GM23338 (cell line): ENCODE measurements around the gene IGFLR1. TPM values are rescaled to one million over a fixed set of nuclear protein-coding genes. Genes with fewer than 3 reads are reported as not detected.

ENCODE experiments used
- ATAC-seq: fragments of 200-7000 bp; cut with Tn5 transposase; 3 replicates; pipeline ENCODE4 v1.9.1; 2020
- DNase-seq: peaks from one replicate; pipeline ENCODE4 v3.0.0-alpha.2; 2015; ENCODE audit warnings: low spot score
- H2AFZ ChIP-seq: fragments of 200-600 bp; sonication (generic); 2 replicates; pipeline ENCODE4 v1.8.0; 2016; ENCODE audit warnings: antibody characterized with exemption, mild to moderate bottlenecking, moderate library complexity
- H3F3A ChIP-seq: fragments of 200-600 bp; sonication (generic); replicated peaks from 2 replicates; pipeline ENCODE4 v1.8.0; 2017; ENCODE audit warnings: antibody characterized with exemption, mixed run types, low read depth
- H3K27ac ChIP-seq: fragments of 200-600 bp; sonication (generic); 2 replicates; pipeline ENCODE4 v1.6.1; 2016; ENCODE audit warnings: low read depth
- H3K27me3 ChIP-seq: fragments of 200-600 bp; sonication (generic); 2 replicates; pipeline ENCODE4 v1.8.0; 2016; ENCODE audit warnings: mild to moderate bottlenecking, mixed run types, moderate library complexity; ENCODE audit not compliant: insufficient read depth
- H3K36me3 ChIP-seq: fragments of 200-600 bp; sonication (generic); 2 replicates; pipeline ENCODE4 v1.8.0; 2016; ENCODE audit warnings: mild to moderate bottlenecking; ENCODE audit not compliant: insufficient read depth
- H3K4me1 ChIP-seq: fragments of 200-600 bp; sonication (generic); 2 replicates; pipeline ENCODE4 v1.8.0; 2016; ENCODE audit warnings: mild to moderate bottlenecking, moderate library complexity; ENCODE audit not compliant: insufficient read depth
- H3K4me2 ChIP-seq: fragments of 200-600 bp; sonication (generic); 2 replicates; pipeline ENCODE4 v1.7.1; 2017; ENCODE audit warnings: mixed run types
- H3K4me3 ChIP-seq: fragments of 200-600 bp; sonication (generic); 2 replicates; pipeline ENCODE4 v1.6.1; 2016; ENCODE audit warnings: mixed run types
- H3K79me2 ChIP-seq: fragments of 200-600 bp; sonication (generic); replicated peaks from 2 replicates; pipeline ENCODE4 v1.8.0; 2017; ENCODE audit warnings: mild to moderate bottlenecking; ENCODE audit not compliant: insufficient read depth
- H3K9me2 ChIP-seq: fragments of 200-600 bp; sonication (generic); 2 replicates; pipeline ENCODE4 v1.8.0; 2017; ENCODE audit not compliant: insufficient read depth
- H4K20me1 ChIP-seq: fragments of 200-600 bp; sonication (generic); replicated peaks from 2 replicates; pipeline ENCODE4 v1.8.0; 2017; ENCODE audit warnings: mild to moderate bottlenecking; ENCODE audit not compliant: insufficient read depth
- H3K27ac Mint-ChIP-seq: 2 replicates; pipeline ENCODE4 v1.8.0; 2020; ENCODE audit warnings: inconsistent platforms, mild to moderate bottlenecking, moderate library complexity, mixed read lengths
- H3K27me3 Mint-ChIP-seq: 3 replicates; pipeline ENCODE4 v1.8.0; 2022; ENCODE audit warnings: low read depth, mild to moderate bottlenecking, moderate library complexity, mixed read lengths, inconsistent platforms; ENCODE audit not compliant: insufficient read depth, poor library complexity
- H3K36me3 Mint-ChIP-seq: 3 replicates; pipeline ENCODE4 v1.8.0; 2021; ENCODE audit warnings: low read depth, mild to moderate bottlenecking, inconsistent platforms, moderate library complexity, mixed read lengths
- H3K4me1 Mint-ChIP-seq: 3 replicates; pipeline ENCODE4 v1.8.0; 2020; ENCODE audit warnings: mild to moderate bottlenecking, inconsistent platforms, mixed read lengths
- H3K4me3 Mint-ChIP-seq: 3 replicates; pipeline ENCODE4 v1.8.0; 2021; ENCODE audit warnings: moderate library complexity, mild to moderate bottlenecking, inconsistent platforms, mixed read lengths
- H3K9me3 Mint-ChIP-seq: 3 replicates; pipeline ENCODE4 v1.8.0; 2020; ENCODE audit warnings: moderate library complexity, mild to moderate bottlenecking, inconsistent platforms, mixed read lengths
- CREB1 ChIP-seq: fragments of 250-450 bp; sonication (Bioruptor Pico); IDR thresholded peaks from 2 replicates; pipeline ENCODE4 v1.5.0; 2020; ENCODE audit warnings: low read depth, mild to moderate bottlenecking, moderate library complexity
- POLR2AphosphoS5 ChIP-seq: IDR thresholded peaks from 2 replicates; pipeline ENCODE4 v1.6.1; 2016; ENCODE audit warnings: antibody characterized with exemption, low read depth
- STAT1 ChIP-seq: IDR thresholded peaks from one replicate; pipeline ENCODE4 v1.6.1; 2016; ENCODE audit warnings: antibody characterized with exemption; ENCODE audit not compliant: unreplicated experiment
- ZNF114 ChIP-seq: fragments of 250-450 bp; sonication (Bioruptor Pico); IDR thresholded peaks from 2 replicates; pipeline ENCODE4 v1.5.0; 2020; ENCODE audit warnings: mild to moderate bottlenecking, moderate library complexity
- polyA plus RNA-seq: library from polyadenylated mRNA; unstranded; fragments of >200 nt; fragmentation: Nextera tagmentation; extraction: Ambion mirVana; gene quantifications from 2 replicates; pipeline ENCODE4 v1.2.1, GENCODE V29; 2016
- total RNA-seq: library from RNA; depleted of rRNA; stranded (reverse); fragments of >200 nt; shearing (Covaris generic); gene quantifications from 2 replicates; pipeline ENCODE4 v1.2.3, GENCODE V29; 2014
- TF ChIP-seq, protein P1 (sequence below), 2 experiments: fragments of 200-600 bp in 1 of 2; sonication (generic) in 1 of 2; conservative IDR thresholded peaks; 2 replicates each; pipeline versions ENCODE4 v1.5.1 to v1.6.1; 2016 to 2017; ENCODE audit warnings: antibody characterized with exemption in 2 of 2, low read depth in 2 of 2, mild to moderate bottlenecking in 2 of 2, moderate library complexity in 1 of 2
- TF ChIP-seq, protein P2 (sequence below): IDR thresholded peaks from one replicate; pipeline ENCODE4 v1.6.1; 2018; ENCODE audit warnings: antibody characterized with exemption; ENCODE audit not compliant: unreplicated experiment

The IGFLR1 gene
- total and polyA plus RNA-seq, 2 experiments from 2014 or later: 14.4 to 17.8 TPM

DNA sequence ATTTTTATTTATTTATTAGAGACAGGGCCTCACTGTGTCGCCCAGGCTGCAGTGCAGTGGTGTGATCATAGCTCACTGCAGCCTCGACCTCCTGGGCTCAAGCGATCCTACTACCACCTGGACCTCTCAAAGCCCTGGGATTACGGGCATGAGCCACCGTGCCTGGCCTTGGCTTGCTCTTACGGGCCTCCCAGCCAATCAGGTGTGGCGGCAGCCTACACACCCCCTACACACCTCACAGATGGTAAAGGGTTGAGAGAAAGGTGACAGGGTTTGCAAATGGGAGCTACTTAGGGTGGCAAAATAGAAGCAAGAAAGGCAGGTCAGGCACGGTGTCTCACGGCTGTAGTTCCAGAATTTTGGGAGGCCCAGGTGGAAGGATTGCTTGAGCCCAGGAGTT is 38.9 kb downstream of the IGFLR1 start:
- Mint-ChIP-seq H3K4me3 (no peak overlapping the region; the same call in 2 of the 3 replicates), H3K4me1 (peaks cover 2% of the 10 kb centered on the region; the same call in 1 of the 3 replicates), H3K27ac (no peak overlapping the region), H3K9me3 (peaks cover 6% of the 10 kb centered on the region; the same call in 2 of the 3 replicates), H3K36me3 (no peaks in the 10 kb centered on the region), H3K27me3 (peaks cover 31% of the 10 kb centered on the region)
- Histone ChIP-seq H3K79me2 (no peaks in the 10 kb centered on the region), H2AFZ (no peak overlapping the region; the same call in 1 of the 2 replicates), H4K20me1 (no peaks in the 10 kb centered on the region), H3K27ac (no peak overlapping the region), H3K4me2 (peak overlapping the region; percentile 83), H3K27me3 (peaks cover 24% of the 10 kb centered on the region), H3K9me2 (no peaks in the 10 kb centered on the region), H3K36me3 (no peaks in the 10 kb centered on the region), H3K4me3 (peak overlapping the region; percentile 75), H3K4me1 (peaks cover 8% of the 10 kb centered on the region; the same call in 1 of the 2 replicates), H3F3A (no peaks in the 10 kb centered on the region)
- TF ChIP-seq, protein P1, sequence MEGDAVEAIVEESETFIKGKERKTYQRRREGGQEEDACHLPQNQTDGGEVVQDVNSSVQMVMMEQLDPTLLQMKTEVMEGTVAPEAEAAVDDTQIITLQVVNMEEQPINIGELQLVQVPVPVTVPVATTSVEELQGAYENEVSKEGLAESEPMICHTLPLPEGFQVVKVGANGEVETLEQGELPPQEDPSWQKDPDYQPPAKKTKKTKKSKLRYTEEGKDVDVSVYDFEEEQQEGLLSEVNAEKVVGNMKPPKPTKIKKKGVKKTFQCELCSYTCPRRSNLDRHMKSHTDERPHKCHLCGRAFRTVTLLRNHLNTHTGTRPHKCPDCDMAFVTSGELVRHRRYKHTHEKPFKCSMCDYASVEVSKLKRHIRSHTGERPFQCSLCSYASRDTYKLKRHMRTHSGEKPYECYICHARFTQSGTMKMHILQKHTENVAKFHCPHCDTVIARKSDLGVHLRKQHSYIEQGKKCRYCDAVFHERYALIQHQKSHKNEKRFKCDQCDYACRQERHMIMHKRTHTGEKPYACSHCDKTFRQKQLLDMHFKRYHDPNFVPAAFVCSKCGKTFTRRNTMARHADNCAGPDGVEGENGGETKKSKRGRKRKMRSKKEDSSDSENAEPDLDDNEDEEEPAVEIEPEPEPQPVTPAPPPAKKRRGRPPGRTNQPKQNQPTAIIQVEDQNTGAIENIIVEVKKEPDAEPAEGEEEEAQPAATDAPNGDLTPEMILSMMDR (conservative IDR thresholded peaks at IDR 0.05; ENCODE audit: low read depth in 2 of 2): no peak
- TF ChIP-seq, protein P2, sequence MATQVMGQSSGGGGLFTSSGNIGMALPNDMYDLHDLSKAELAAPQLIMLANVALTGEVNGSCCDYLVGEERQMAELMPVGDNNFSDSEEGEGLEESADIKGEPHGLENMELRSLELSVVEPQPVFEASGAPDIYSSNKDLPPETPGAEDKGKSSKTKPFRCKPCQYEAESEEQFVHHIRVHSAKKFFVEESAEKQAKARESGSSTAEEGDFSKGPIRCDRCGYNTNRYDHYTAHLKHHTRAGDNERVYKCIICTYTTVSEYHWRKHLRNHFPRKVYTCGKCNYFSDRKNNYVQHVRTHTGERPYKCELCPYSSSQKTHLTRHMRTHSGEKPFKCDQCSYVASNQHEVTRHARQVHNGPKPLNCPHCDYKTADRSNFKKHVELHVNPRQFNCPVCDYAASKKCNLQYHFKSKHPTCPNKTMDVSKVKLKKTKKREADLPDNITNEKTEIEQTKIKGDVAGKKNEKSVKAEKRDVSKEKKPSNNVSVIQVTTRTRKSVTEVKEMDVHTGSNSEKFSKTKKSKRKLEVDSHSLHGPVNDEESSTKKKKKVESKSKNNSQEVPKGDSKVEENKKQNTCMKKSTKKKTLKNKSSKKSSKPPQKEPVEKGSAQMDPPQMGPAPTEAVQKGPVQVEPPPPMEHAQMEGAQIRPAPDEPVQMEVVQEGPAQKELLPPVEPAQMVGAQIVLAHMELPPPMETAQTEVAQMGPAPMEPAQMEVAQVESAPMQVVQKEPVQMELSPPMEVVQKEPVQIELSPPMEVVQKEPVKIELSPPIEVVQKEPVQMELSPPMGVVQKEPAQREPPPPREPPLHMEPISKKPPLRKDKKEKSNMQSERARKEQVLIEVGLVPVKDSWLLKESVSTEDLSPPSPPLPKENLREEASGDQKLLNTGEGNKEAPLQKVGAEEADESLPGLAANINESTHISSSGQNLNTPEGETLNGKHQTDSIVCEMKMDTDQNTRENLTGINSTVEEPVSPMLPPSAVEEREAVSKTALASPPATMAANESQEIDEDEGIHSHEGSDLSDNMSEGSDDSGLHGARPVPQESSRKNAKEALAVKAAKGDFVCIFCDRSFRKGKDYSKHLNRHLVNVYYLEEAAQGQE: no peak
- TF ChIP-seq STAT1 (no peak), ZNF114 (CRISPR knock-in tag) (no peak)
- peak; percentile 65 for DNase-seq
- ATAC-seq: peak; percentile 47

DNA sequence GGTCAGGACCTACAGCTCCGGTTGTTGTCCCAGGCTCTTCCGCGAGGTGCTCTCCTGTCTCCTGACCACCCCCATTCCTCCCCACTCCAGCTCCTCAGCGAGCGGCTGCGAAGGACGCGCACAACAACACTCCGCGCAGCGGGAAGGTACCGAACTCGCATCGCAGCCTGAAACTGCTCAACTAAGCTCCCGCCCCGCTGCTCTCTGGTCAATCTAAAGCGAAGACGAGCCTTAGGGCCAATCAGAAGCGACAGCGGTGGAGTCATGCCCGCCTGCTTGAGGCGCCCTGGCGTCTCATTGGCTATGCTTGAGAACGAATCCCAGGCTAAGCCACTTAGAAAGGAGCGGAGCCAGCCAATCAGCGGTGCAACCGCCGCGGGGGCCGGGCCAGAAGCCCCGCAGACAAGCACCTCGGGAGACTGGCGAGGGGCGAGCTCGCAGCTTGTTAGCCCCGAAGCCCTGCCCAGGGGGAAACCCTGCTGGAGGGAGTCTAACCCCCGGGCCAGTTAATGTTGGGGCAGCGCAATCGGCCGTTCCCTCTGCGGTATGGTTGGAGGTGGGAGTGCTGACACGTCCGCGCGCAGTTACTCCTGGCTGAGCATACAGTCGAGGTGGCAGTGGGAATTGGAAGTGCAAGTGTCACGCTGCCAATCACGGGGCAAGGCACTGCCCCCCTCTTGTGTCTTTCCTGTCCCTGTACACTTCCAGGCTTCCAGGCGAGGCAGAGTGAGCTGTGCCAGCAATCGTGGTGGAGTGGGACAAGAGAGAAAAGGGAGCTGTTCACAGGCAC is 39.8 kb downstream of the IGFLR1 start:
- Histone ChIP-seq H3K4me2 (peak overlapping the region; percentile 83), H3K4me3 (peak overlapping the region; percentile 75), H4K20me1 (no peaks in the 10 kb centered on the region), H3F3A (no peaks in the 10 kb centered on the region), H3K4me1 (peaks cover 8% of the 10 kb centered on the region; the same call in 1 of the 2 replicates), H3K27me3 (peaks cover 24% of the 10 kb centered on the region), H3K79me2 (no peaks in the 10 kb centered on the region), H3K9me2 (no peaks in the 10 kb centered on the region), H3K27ac (no peak overlapping the region), H2AFZ (peak overlapping the region; percentile 96), H3K36me3 (no peaks in the 10 kb centered on the region)
- Mint-ChIP-seq H3K4me3 (peak overlapping the region; percentile 82), H3K27ac (peak overlapping the region; percentile 93), H3K27me3 (peaks cover 31% of the 10 kb centered on the region), H3K9me3 (peaks cover 6% of the 10 kb centered on the region; the same call in 2 of the 3 replicates), H3K36me3 (no peaks in the 10 kb centered on the region), H3K4me1 (peaks cover 2% of the 10 kb centered on the region; the same call in 1 of the 3 replicates)
- ATAC-seq: peak; percentile 94
- peak; percentile 100 for DNase-seq
- peak; percentile 75 for TF ChIP-seq POLR2AphosphoS5
- peak; percentile 70 for TF ChIP-seq CREB1 (CRISPR knock-in tag)
- no peak for TF ChIP-seq ZNF114 (CRISPR knock-in tag)
